ENCODE measurements around the gene MCF2. TPM values are rescaled to one million over a fixed set of nuclear protein-coding genes. Genes with fewer than 3 reads are reported as not detected.

MCF2 gene
- total and polyA plus RNA-seq, 7 donors, result 0.14 to 0.31 TPM; not detected in 5

- DNase-seq (no peak), ATAC-seq (no peak)
- intact Hi-C loops (cut with DNase I), result no loop called here
- no peak for TF ChIP-seq CTCF (IDR thresholded peaks at IDR 0.05)
- Histone ChIP-seq H3K9me3 (no peaks in the 10 kb centered on the region), H3K4me3 (no peak overlapping the region), H3K36me3 (ENCODE audit: insufficient read depth in 1 of 2, low read depth in 1 of 2) (no peaks in the 10 kb centered on the region), H3K27me3 (ENCODE audit: insufficient read depth in 3 of 3, low read length in 2 of 3) (peaks cover 0 to 2% (median 0%) of the 10 kb centered on the region in 3 donors), H3K27ac (no peak overlapping the region), H3K4me1 (no peaks in the 10 kb centered on the region)
- 62 to 86% (median 85%) methylated on average over 5 of the region's 5 CpGs for WGBS, 3 donors
These were observed 122.4 kb downstream of the MCF2 start for GRCh38 chrX:139585613-139586012.

GRCh38 chrX:139581068-139581467, 126.9 kb downstream of the MCF2 start:
- Histone ChIP-seq H3K9me3 (no peaks in the 10 kb centered on the region), H3K27ac (no peak overlapping the region), H3K27me3 (ENCODE audit: insufficient read depth in 3 of 3, low read length in 2 of 3) (peaks cover 0 to 2% (median 0%) of the 10 kb centered on the region in 3 donors), H3K4me3 (no peak overlapping the region), H3K4me1 (no peaks in the 10 kb centered on the region), H3K36me3 (ENCODE audit: insufficient read depth in 1 of 2, low read depth in 1 of 2) (no peaks in the 10 kb centered on the region)
- no peak for ATAC-seq
- WGBS, 3 donors, result 51 to 73% (median 66%) methylated on average over 4 of the region's 4 CpGs
- intact Hi-C loops (cut with DNase I), result no loop called here
- no peak for TF ChIP-seq CTCF (IDR thresholded peaks at IDR 0.05)
- no peak for DNase-seq

- no peak overlapping the region for H3K27ac ChIP-seq
- WGBS, 3 donors, result 79 to 96% (median 93%) methylated on average over 1 of the region's 1 CpG
- intact Hi-C loops (cut with DNase I), result no loop called here
- ATAC-seq (no peak), DNase-seq (no peak)
- peaks cover 0 to 8% (median 0%) of the 10 kb centered on the region in 3 donors for H3K27me3 ChIP-seq (ENCODE audit: insufficient read depth in 3 of 3, low read length in 2 of 3)
- H3K4me3 ChIP-seq, result no peak overlapping the region
- no peak for TF ChIP-seq CTCF (IDR thresholded peaks at IDR 0.05)
- H3K36me3 ChIP-seq (ENCODE audit: insufficient read depth in 1 of 2, low read depth in 1 of 2), result no peaks in the 10 kb centered on the region
- H3K9me3 ChIP-seq, result no peaks in the 10 kb centered on the region
- no peaks in the 10 kb centered on the region for H3K4me1 ChIP-seq
These were observed 141.0 kb downstream of the MCF2 start for GRCh38 chrX:139566981-139567380.

- H3K4me3 ChIP-seq, result no peak overlapping the region
- intact Hi-C loops (cut with DNase I), result loop anchor here in 1 of 2 donors (5.0 kb wide), 1 partner anchor 786 kb away; no protein-coding TSS in a partner anchor
- TF ChIP-seq CTCF (IDR thresholded peaks at IDR 0.05), result no peak
- 64 to 85% (median 84%) methylated on average over 5 of the region's 5 CpGs for WGBS, 3 donors
- no peaks in the 10 kb centered on the region for H3K36me3 ChIP-seq (ENCODE audit: insufficient read depth in 1 of 2, low read depth in 1 of 2)
- DNase-seq, result no peak
- H3K4me1 ChIP-seq, result no peaks in the 10 kb centered on the region
- H3K27ac ChIP-seq, result no peak overlapping the region
- ATAC-seq, result no peak
- peaks cover 0 to 3% (median 0%) of the 10 kb centered on the region in 3 donors for H3K27me3 ChIP-seq (ENCODE audit: insufficient read depth in 3 of 3, low read length in 2 of 3)
- no peaks in the 10 kb centered on the region for H3K9me3 ChIP-seq
These were observed 144.7 kb downstream of the MCF2 start for GRCh38 chrX:139563251-139563650.

- H3K27me3 ChIP-seq (ENCODE audit: insufficient read depth in 3 of 3, low read length in 2 of 3), result peaks cover 0 to 3% (median 0%) of the 10 kb centered on the region in 3 donors
- ATAC-seq (no peak), DNase-seq (no peak)
- H3K4me3 ChIP-seq, result no peak overlapping the region
- H3K36me3 ChIP-seq (ENCODE audit: insufficient read depth in 1 of 2, low read depth in 1 of 2), result no peaks in the 10 kb centered on the region
- no peak overlapping the region for H3K27ac ChIP-seq
- H3K9me3 ChIP-seq, result no peaks in the 10 kb centered on the region
- intact Hi-C loops (cut with DNase I), result loop anchor here in 1 of 2 donors (5.0 kb wide), 1 partner anchor 783 kb away; no protein-coding TSS in a partner anchor
- TF ChIP-seq CTCF (IDR thresholded peaks at IDR 0.05), result no peak
- H3K4me1 ChIP-seq, result no peaks in the 10 kb centered on the region
These were observed 147.7 kb downstream of the MCF2 start for GRCh38 chrX:139560221-139560620.

Measured in psoas muscle (tissue), 8 donors.